Sigmoid colon (tissue), 7 donors: ENCODE data around the gene SPPL3. TPM values are rescaled to one million over a fixed set of nuclear protein-coding genes. Genes with fewer than 3 reads are reported as not detected.

Experiments used
- DNase-seq: peaks from one replicate; pipeline ENCODE4 v3.0.0-alpha.2; 2019
- H3K27ac ChIP-seq, 4 donors: fragments of 200-600 bp; sonication (generic); one replicate each; pipeline ENCODE4 v1.5.1; 2016 to 2019; ENCODE audit warnings: mild to moderate bottlenecking in 1 of 4
- H3K27me3 ChIP-seq, 3 donors: fragments of 200-600 bp; sonication (generic); one replicate each; pipeline ENCODE4 v1.5.1; 2019; ENCODE audit warnings: mild to moderate bottlenecking in 1 of 3
- H3K36me3 ChIP-seq, 4 donors: fragments of 200-600 bp; sonication (generic); one replicate each; pipeline ENCODE4 v1.5.1; 2016 to 2019
- H3K4me1 ChIP-seq, 4 donors: fragments of 200-600 bp; sonication (generic); one replicate each; pipeline ENCODE4 v1.5.1; 2017 to 2019
- H3K4me3 ChIP-seq, 4 donors: fragments of 200-600 bp; sonication (generic); one replicate each; pipeline ENCODE4 v1.5.1; 2017 to 2019; ENCODE audit warnings: mild to moderate bottlenecking in 2 of 4, moderate library complexity in 1 of 4
- H3K9me3 ChIP-seq, 4 donors: fragments of 200-600 bp in 3 of 4; sonication (generic) in 3 of 4; one replicate each; pipeline versions ENCODE4 v1.5.1 to v1.6.1; 2013 to 2019
- EP300 ChIP-seq, 4 donors: sonication (generic); formaldehyde crosslinking; IDR thresholded peaks; one replicate each; pipeline ENCODE4 v1.6.1; 2017; ENCODE audit warnings: antibody characterized with exemption in 4 of 4
- POLR2A ChIP-seq, 2 donors: fragments of 450-650 bp; IDR thresholded peaks; one replicate each; pipeline ENCODE4 v1.6.1; 2016; ENCODE audit warnings: antibody characterized with exemption in 2 of 2, mild to moderate bottlenecking in 2 of 2, moderate library complexity in 2 of 2
- POLR2AphosphoS5 ChIP-seq, 4 donors: sonication (generic); formaldehyde crosslinking; IDR thresholded peaks; one replicate each; pipeline ENCODE4 v1.6.1; 2017; ENCODE audit warnings: antibody characterized with exemption in 4 of 4
- WGBS, 2 donors: extraction: QIAGEN DNeasy Blood & Tissue Kit; methylation state at CpG; one replicate each; pipeline ENCODE4 v1.1.7; 2013; 5-methylcytosine and 5-hydroxymethylcytosine counted together
- intact Hi-C: fragments of 100-400 bp; cut with DNase I; formaldehyde crosslinking; loops from one replicate; pipeline ENCODE4 v1.15.1; 2023
- polyA plus RNA-seq, 3 donors: library from polyadenylated mRNA; stranded (reverse); fragments of 200-250 nt; gene quantifications; one replicate each; pipeline ENCODE4 v1.2.3, GENCODE V29; 2013
- total RNA-seq, 4 donors: library from RNA; depleted of rRNA; stranded (reverse); fragments of >200 nt; gene quantifications; one replicate each; pipeline ENCODE4 v1.1.0, GENCODE V29; 2016
- TF ChIP-seq, protein P1 (sequence below), 4 experiments: fragments of 450-650 bp in 3 of 4; fragments of 200-600 bp in 1 of 4; IDR thresholded peaks; one replicate each; pipeline ENCODE4 v1.5.1; 2016 to 2019; ENCODE audit warnings: antibody characterized with exemption in 4 of 4, mild to moderate bottlenecking in 3 of 4, moderate library complexity in 2 of 4
- donor health status: healthy with polysubstance abuse.
- donor health status: Bipolar disorder and iron deficiency.
- donor health status: healthy.

Gene SPPL3
- total and polyA plus RNA-seq, 7 donors, result 8.6 to 28.0 (median 19.3) TPM

DNA sequence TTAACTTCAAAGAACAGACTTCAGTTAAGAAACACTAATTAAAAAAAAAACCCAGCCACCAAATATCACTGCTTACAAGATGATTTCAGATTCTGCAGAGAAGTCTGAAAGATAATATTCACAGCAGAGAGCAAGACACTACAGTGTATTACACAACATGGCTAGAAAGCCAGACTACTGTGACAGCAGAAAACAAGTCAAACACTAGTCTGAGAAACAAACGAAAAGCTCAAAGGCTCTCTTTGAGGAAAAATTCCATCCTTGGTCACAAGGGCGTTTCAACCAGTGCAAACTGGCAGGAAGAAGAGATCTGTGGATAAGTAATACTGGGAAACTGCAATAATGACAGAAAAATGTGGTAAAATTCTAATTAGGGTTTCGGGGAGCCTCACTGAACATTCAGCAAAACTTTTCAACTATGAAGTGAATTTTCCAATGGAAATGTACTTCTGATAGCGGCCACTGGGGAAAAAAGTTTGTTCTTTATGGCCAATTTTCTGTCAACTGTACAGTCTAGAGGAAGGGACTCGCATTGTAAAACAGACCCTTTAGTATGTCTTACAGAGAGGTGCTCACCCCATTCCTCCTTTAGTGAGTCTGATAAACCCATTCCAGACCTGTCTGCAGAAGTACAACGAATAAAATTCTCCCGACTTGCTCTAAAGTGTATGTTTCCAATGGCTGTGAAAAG is 128.2 kb downstream of the SPPL3 start:
- TF ChIP-seq POLR2AphosphoS5 (IDR thresholded peaks at IDR 0.05), result no peak
- TF ChIP-seq EP300 (IDR thresholded peaks at IDR 0.05), result no peak
- TF ChIP-seq POLR2A (IDR thresholded peaks at IDR 0.05), result no peak
- TF ChIP-seq, protein P1, sequence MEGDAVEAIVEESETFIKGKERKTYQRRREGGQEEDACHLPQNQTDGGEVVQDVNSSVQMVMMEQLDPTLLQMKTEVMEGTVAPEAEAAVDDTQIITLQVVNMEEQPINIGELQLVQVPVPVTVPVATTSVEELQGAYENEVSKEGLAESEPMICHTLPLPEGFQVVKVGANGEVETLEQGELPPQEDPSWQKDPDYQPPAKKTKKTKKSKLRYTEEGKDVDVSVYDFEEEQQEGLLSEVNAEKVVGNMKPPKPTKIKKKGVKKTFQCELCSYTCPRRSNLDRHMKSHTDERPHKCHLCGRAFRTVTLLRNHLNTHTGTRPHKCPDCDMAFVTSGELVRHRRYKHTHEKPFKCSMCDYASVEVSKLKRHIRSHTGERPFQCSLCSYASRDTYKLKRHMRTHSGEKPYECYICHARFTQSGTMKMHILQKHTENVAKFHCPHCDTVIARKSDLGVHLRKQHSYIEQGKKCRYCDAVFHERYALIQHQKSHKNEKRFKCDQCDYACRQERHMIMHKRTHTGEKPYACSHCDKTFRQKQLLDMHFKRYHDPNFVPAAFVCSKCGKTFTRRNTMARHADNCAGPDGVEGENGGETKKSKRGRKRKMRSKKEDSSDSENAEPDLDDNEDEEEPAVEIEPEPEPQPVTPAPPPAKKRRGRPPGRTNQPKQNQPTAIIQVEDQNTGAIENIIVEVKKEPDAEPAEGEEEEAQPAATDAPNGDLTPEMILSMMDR (IDR thresholded peaks at IDR 0.05), result no peak
- DNase-seq, result no peak
- 91 to 92% methylated on average over 7 of the region's 7 CpGs for WGBS, 2 donors
- Histone ChIP-seq H3K36me3 (peaks cover 0 to 27% (median 0%) of the 10 kb centered on the region in 4 donors), H3K9me3 (no peaks in the 10 kb centered on the region), H3K4me3 (no peak overlapping the region), H3K27me3 (no peaks in the 10 kb centered on the region), H3K4me1 (no peaks in the 10 kb centered on the region), H3K27ac (no peak overlapping the region)
- intact Hi-C loops, result no loop called here

- TF ChIP-seq, protein P1 (IDR thresholded peaks at IDR 0.05), result no peak
- TF ChIP-seq EP300 (IDR thresholded peaks at IDR 0.05), result no peak
- TF ChIP-seq POLR2AphosphoS5 (IDR thresholded peaks at IDR 0.05), result no peak
- no peak for TF ChIP-seq POLR2A (IDR thresholded peaks at IDR 0.05)
- intact Hi-C loops, result no loop called here
- no peak overlapping the region for H3K27ac ChIP-seq
- no peak for DNase-seq
- peaks cover 0 to 15% (median 0%) of the 10 kb centered on the region in 4 donors for H3K36me3 ChIP-seq
- H3K9me3 ChIP-seq, result no peaks in the 10 kb centered on the region
- WGBS, 2 donors, result 79 to 88% methylated on average over 7 of the region's 7 CpGs
- no peaks in the 10 kb centered on the region for H3K4me1 ChIP-seq
- H3K4me3 ChIP-seq, result no peak overlapping the region
- H3K27me3 ChIP-seq, result no peaks in the 10 kb centered on the region
Measured at GRCh38 chr12:120774169-120774916, 129.8 kb downstream of the SPPL3 start.

GRCh38 chr12:120771097-120771496 is 133.1 kb downstream of the SPPL3 start:
- intact Hi-C loops, result no loop called here
- TF ChIP-seq EP300 (IDR thresholded peaks at IDR 0.05) (no peak), POLR2A (IDR thresholded peaks at IDR 0.05) (no peak), POLR2AphosphoS5 (IDR thresholded peaks at IDR 0.05) (no peak)
- TF ChIP-seq, protein P1 (IDR thresholded peaks at IDR 0.05), result no peak
- no peaks in the 10 kb centered on the region for H3K9me3 ChIP-seq
- H3K4me3 ChIP-seq, result no peak overlapping the region
- H3K36me3 ChIP-seq, result peaks cover 13 to 44% (median 26%) of the 10 kb centered on the region in 4 donors
- H3K27me3 ChIP-seq, result no peaks in the 10 kb centered on the region
- WGBS, 2 donors, result 86 to 89% methylated on average over 11 of the region's 11 CpGs
- no peak for DNase-seq
- no peaks in the 10 kb centered on the region for H3K4me1 ChIP-seq
- no peak overlapping the region for H3K27ac ChIP-seq

DNA sequence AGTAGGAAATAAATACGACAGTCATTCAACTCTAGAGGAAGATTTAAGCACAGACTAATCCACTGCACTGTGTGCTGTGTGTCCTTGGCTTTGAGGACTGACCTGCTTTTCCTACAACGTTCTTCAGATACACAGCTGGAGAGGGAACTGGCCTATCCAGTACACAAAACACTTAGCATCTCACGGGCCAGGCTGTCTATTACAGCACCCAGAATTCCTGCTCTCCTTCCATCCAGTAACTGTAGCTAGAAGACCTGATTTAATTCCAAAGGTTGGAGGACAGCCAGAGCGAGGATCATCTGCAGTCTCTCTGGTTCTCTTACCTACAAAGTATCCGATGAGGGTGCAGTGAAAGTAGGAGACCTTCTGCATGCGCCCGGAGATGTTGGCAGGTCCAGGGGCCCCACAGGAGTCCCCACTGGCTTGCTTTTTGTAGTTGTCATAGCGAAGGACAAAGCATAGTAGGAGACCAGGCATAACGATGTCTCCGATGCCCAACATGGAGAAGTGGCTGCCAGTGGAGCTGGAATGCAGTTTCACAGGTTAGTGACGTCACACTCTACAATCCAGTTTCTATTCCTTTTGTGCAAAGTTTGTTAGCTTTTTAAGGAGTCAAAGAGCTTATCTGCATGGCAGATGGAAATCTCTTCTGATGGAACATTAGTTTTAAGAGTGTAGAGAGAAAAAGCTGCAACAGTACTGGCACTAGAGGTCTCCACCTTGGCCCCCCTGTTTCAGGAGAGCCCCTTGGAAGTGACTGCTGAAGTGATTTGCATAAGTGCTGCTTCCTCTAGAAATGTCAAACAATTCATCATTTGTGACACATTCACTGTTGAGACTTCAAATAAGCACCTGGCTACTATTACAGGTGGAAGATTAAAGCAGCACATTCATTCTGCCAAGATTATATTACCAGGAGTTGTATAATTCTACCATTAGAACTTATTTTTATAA is 136.8 kb downstream of the SPPL3 start:
- TF ChIP-seq POLR2A (IDR thresholded peaks at IDR 0.05), result no peak
- no peak for TF ChIP-seq POLR2AphosphoS5 (IDR thresholded peaks at IDR 0.05)
- no peak for TF ChIP-seq EP300 (IDR thresholded peaks at IDR 0.05)
- TF ChIP-seq, protein P1 (IDR thresholded peaks at IDR 0.05), result no peak
- DNase-seq, result no peak
- H3K27ac ChIP-seq, result no peak overlapping the region
- WGBS, 2 donors, result 65 to 85% methylated on average over 11 of the region's 11 CpGs
- H3K27me3 ChIP-seq, result no peaks in the 10 kb centered on the region
- intact Hi-C loops, result no loop called here
- H3K4me1 ChIP-seq, result peaks cover 0 to 1% (median under 1%) of the 10 kb centered on the region in 4 donors
- H3K36me3 ChIP-seq, result peaks cover 15 to 73% (median 32%) of the 10 kb centered on the region in 4 donors
- no peak overlapping the region for H3K4me3 ChIP-seq
- H3K9me3 ChIP-seq, result no peaks in the 10 kb centered on the region
